SH-SY5Y (cell line): ENCODE data around the gene MYO1D.

Experiments used
- GATA2 ChIP-seq: IDR thresholded peaks from 2 replicates; pipeline ENCODE4 v1.6.1; 2011; ENCODE audit warnings: mild to moderate bottlenecking, low read depth, low read length
- GATA3 ChIP-seq: IDR thresholded peaks from 2 replicates; pipeline ENCODE4 v1.6.1; 2011; ENCODE audit warnings: low read depth, mild to moderate bottlenecking, low read length, moderate library complexity

DNA sequence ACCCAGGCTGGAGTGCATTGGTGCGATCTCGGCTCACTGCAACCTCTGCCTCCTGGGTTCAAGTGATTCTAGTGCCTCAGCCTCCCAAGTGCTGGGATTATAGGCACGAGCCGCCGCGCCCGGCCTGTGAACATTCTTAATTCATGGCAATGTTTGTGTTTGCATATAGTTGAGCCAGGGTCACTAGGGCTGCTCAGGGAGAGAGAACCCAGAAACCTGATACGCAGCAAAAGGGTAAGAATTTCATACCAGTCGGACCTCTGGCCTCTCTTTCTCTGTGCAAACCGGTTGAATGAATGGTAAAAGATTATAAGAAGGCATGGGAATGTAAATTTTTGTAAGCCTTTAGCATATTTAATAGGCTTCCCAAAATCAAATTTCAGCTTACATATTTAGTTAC is 44.1 kb upstream of the MYO1D start:
- TF ChIP-seq GATA3 (no peak), GATA2 (no peak)
